Stimulated activated CD4-positive, alpha-beta T cell treated with anti-CD3 and anti-CD28 coated beads, Interleukin-2, amount 100 ng/mL, for 48 hours (primary cell): ENCODE results near the gene RNF14.

Experiments used
- DNase-seq, 2 donors: peaks; one replicate each; pipeline ENCODE4 v3.0.0-alpha.2; 2020

RNF14 gene

DNA sequence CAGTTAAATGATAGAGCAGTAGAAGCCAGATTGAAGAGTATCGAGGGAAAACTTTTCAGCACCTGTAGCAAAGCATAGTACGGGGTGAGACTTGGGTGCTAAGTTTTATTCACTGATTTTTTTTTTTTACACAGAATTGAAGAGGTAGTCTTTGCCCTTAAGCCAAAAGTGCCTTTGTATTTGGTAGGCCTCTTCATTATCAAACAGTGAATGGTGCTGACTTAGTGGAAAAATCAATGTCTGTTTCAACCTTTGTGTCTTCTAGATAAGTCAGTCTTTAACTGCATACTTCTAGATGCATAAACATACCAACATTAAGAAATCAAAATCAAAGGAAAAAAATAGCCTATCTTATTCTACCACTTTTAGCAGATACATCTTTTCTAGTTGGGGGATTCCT lies 13.7 kb downstream of the RNF14 start:
- no peak for DNase-seq

DNA sequence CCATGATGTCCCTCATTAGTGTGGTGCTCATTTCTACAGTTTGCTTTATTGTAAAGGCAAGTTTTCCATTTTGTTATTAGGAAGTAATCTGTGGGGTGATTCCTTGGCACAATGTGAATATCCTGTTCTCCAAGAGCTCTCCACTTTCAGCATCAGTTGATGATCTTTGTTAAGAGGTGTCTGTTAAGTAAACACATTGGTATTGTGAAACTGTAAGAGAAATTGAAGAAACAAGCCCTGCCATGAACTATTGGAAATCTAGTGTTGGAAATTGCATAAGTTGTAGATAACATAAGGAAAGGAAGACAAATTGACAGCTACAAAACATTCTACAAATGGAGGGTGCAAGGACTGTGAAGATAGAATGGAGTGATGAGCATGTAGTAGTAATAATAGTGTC lies 17.2 kb downstream of the RNF14 start:
- no peak for DNase-seq

DNA sequence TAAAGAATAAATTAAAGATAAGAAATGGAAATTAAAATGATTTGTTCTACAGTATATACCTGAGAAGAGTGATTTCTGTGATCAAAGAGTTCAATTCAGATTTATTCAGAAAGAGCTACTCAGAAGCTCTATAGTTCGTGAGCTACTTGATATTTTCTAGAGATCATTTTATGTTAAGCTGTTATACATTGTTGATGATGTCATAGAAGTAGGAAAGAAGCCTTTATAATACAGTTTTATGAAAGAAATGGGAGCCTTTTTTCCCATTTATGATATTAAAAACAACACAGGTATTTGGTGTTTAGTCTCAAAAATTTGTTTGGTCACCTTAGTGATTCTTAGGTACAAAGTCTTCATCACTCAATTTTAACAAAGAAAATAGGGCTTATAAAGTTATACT lies 20.8 kb downstream of the RNF14 start:
- no peak for DNase-seq

- peak; percentile 79 to 87 for DNase-seq
Observed at GRCh38 chr5:141992349-141992963, 23.6 kb downstream of the RNF14 start.

GRCh38 chr5:141994511-141995136 lies 25.7 kb downstream of the RNF14 start:
- no peak for DNase-seq

- no peak for DNase-seq
Observed at GRCh38 chr5:141995656-141996055, 26.8 kb downstream of the RNF14 start.

DNA sequence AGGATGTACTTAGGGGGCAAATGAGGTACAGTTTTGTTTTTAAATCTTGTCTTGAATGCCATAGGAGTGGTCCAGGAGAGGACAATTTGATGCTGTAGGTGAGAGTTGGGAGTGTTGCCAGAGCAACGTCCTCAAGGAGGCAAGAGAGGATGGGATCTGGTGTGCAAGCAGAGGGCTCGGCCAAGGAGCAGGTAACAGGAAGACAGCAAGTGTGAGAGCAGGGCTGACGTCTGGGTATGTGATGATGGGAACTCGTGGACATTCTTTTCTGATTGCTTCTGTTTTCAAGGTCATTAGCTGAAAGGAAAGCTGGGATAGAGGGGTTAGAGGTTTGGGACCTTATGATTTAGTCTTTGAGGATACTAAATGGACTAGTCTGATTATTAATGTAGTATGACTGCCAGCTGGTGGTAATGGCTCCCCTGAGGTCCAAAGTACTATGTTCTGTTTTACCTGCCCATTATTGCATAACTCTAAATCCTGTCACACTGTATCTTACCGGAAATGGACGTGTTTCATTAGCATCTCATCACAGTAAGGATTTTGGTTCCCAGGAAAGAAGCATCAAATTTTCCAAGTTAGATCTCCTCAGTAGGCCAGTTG lies 28.6 kb downstream of the RNF14 start:
- DNase-seq = no peak

GRCh38 chr5:142000173-142000572 lies 31.3 kb downstream of the RNF14 start:
- no peak for DNase-seq

DNA sequence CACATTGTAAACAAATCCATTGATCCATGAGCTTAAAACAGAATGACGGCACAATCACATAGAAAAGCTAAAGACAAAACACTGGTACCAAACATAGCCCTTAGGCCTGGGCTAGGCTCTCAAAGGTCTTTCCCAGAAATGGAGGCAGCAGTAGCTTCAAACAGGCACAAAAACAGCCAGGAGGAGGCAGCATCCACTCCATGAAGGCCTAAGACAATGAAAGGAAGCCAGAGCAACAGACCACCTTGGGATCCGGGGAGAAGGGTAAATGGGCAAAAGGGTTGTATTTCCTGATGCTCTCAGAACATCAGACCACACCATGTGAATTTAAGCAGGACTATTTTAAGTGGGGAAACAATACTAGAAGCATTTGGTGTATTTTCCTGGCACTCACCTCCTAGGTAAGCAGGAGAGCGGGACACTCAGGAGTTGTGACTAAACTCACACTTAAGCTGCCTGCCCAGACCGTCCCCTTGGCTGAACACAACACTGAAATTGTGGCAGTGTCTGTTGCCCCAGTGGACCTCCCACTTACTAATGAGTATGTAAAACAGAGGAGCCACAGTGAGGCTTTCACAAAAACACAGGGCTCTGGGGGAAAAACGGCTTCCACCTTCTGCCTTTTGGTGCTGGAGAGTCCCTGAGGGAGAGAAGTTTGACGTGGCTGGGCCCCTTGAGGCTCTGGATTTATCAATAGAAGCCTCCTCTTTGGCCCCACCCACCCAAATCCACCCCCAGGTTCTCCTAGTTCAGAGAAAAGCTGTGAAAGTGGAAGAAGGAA lies 32.0 kb downstream of the RNF14 start:
- no peak for DNase-seq

DNA sequence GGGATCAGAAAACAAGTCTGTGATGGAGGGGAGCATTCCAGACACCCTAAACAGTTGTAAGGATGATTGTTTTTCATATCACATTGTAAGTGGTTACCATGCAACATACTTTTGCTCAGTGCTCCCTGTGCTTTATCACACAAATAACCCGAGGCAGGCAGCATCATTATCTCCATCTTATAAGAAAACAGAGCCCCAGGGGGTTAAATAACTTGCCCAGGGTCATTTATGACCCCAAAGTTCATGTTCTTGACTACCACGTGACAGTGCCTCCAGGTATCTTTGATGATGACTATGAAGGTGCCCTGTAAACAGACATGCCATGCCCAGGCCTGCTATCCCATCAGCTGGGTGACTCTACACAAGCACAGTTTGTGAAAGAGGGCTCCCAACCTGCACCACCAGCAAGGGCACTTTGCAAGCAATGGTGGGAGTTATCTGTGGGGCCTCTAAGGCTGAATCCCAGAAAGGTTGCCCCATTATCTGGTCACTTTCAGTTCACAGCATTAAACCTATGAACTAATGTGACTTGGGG lies 34.4 kb downstream of the RNF14 start:
- no peak for DNase-seq

DNA sequence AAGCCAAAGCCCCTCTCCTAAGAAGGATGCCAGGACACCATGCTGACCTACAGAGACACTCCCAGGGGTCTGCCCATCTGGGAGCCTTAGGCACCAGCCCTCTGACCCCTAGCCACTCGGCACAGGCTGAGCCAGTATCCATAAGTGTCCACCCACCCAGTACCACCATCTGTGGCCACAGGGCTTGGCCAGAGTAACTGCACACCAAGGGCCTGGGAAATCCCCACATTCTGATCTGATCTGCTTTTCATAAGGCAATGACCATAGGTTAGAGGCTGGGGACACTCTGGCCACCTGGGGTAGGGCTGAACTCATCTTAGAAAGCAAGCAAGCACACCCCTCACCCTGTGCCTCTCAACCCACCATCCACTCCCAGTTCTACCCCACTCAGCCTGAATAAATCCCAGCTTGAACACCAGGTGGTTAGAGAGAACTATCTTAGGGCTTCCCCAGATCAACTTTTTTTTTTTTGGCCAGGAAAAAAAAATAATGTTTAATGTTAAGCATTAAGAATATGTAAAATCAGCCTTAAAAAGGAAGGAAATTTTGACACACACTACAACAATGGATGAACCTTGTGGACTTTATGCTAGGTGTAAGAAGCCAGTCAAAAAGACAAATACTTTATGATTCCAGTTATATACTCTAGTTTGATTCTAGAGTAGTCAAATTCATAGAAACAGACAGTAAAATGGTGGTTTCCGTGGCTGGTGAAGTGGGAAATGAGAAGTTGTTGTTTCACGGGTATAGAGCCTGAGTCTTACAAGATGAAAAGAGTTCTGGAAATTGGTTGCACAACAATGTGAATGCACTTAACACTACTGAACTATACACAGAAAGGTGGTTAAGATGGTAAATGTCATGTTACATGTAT lies 37.7 kb downstream of the RNF14 start:
- no peak for DNase-seq

- DNase-seq = no peak
Observed at GRCh38 chr5:142007237-142007544, 38.3 kb downstream of the RNF14 start.

GRCh38 chr5:142008813-142009212 lies 39.9 kb downstream of the RNF14 start:
- no peak for DNase-seq

DNA sequence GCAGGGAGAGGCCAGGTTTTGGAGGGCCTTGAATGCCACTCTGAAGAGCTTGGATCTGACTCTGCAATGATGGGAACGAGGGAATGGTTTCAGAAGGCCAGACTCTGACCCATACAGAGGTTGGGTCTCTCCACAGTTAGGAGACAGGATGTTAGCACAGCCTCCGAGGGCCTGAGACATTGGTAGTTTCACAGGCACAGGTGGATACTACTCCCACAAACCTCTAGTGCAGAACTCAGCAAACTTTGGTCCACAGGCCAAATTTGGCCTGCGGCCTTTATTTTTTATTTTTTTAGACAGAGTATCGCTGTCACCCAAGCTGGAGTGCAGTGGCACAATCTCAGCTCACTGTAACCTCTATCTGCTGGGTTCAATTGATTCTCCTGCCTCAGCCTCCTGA lies 41.0 kb downstream of the RNF14 start:
- DNase-seq = no peak

DNA sequence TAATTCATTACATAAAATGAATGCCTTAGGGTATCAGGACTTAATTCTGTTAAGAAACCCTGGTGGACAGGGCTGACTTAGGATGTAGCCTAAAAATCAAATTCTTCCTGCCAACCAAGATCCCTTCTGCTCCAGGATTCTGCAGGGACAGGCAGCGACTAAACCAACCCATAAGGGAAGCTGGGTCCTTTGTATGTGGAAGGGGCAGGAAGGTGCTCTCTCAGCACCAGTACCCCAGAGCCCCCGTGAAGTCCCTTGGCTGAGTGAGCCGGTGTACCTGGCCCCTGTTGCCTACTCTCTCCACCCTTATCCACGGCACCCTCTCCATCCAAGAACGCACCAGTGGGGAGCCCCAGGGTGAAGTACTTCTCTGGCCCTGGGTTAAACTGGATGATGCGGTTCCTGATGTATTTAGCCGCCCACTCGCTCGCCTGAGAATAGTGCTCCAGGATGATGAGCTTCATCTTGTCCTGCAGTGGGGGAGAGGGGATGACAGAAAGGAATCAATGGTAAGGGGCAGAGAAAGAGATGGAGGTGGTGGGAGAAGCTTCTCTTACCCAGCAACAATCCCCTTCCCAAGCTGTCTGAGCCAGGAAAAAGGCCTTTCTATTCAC lies 42.8 kb downstream of the RNF14 start:
- no peak for DNase-seq

- peak; percentile 67 for DNase-seq
Observed at GRCh38 chr5:142012186-142012785, 43.4 kb downstream of the RNF14 start.

DNA sequence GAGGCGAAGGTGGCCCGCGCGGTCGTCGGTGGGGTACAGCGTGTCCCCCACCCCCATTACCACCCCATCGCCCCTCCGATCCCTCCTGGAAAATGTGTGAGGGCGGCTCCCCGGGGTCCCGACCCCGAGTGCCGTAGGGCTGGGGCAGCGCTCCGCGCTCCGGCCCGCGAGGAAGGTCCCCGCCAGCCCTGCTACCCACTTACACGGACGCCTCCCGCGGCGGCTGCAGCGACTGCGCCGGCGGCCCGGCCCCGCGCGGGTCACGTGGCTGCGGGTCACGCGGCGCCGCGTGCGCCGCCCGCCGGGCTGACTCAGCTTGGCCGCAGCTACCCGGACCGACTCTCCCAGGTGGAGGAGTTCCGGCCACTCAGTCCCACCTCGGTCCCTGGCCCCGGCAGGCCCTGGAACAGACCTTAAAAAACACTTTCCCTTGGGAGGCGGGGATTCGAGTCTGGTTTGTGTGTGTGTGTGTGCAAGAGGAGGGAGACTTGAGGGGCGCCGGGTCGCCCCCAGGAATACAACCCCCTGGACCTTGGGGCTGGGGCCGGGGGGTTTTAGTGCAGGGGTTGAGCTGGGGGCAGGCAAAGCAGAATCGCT lies 44.0 kb downstream of the RNF14 start, which contains the start of gene GNPDA1:
TSS of gene GNPDA1 (minus strand) at position 236 of the 597 bp plus-strand sequence. CDS start 992 bp downstream, outside the sequence.
- peak; percentile 57 to 64 for DNase-seq

- DNase-seq = no peak
Observed at GRCh38 chr5:142013734-142014521, 45.0 kb downstream of the RNF14 start.

DNA sequence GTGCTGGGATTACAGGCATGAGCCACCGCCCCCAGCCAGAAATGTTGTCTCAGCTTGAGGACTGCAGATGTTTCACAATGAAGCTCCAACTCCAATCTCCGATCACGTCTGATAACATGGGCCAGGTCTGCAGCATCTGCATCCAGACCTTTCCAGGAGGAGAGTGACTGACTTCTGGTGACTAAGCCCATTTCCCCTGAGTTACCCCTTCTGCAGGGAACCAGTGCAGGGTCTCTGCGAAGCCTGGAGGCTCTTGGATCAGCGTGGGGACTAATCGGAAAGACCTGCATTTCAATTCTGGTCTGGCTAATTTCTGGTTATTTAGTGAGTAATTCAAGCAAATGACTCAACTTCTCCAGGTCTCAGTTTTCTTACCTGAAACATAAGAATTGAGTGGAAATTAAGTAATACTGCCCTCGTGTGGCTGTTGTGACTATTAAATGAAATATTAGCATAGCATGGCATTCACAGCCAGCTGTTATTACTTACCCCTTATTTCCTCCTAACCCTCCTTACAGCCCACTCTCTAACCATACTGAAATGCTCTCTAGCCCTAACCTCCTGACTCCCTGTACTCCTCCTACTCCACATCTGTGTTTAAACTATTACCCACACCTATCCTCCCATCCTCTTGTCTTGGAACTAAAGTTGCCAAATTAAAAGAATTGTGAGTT lies 46.1 kb downstream of the RNF14 start:
- peak; percentile 56 to 63 for DNase-seq
